PFSK-1 (cell line): ENCODE measurements around the gene ISX.

Source experiments
- FOXP2 ChIP-seq: optimal IDR thresholded peaks from 2 replicates; pipeline ENCODE3; 2011; ENCODE audit warnings: borderline replicate concordance, control low read depth, inconsistent platforms; ENCODE audit not compliant: insufficient read depth; ENCODE audit errors: extremely low read length, extremely low read depth
- TAF1 ChIP-seq: IDR thresholded peaks from 2 replicates; pipeline ENCODE4 v1.6.1; 2012; ENCODE audit warnings: low read length, control low read depth, borderline replicate concordance; ENCODE audit not compliant: insufficient read depth

GRCh38 chr22:35104491-35104890 lies 38.5 kb downstream of the ISX start:
- TF ChIP-seq TAF1 (no peak), FOXP2 (no peak)
